SHP77 (cell line): ENCODE results near the gene CD36.

Experiments used
- DNase-seq, 2 experiments: peaks; one replicate each; lab custom pipeline; 2025; lab: John Stamatoyannopoulos, UW

Gene CD36

GRCh38 chr7:80629023-80629422 lies 9.4 kb upstream of the CD36 start:
- no peak for DNase-seq

DNA sequence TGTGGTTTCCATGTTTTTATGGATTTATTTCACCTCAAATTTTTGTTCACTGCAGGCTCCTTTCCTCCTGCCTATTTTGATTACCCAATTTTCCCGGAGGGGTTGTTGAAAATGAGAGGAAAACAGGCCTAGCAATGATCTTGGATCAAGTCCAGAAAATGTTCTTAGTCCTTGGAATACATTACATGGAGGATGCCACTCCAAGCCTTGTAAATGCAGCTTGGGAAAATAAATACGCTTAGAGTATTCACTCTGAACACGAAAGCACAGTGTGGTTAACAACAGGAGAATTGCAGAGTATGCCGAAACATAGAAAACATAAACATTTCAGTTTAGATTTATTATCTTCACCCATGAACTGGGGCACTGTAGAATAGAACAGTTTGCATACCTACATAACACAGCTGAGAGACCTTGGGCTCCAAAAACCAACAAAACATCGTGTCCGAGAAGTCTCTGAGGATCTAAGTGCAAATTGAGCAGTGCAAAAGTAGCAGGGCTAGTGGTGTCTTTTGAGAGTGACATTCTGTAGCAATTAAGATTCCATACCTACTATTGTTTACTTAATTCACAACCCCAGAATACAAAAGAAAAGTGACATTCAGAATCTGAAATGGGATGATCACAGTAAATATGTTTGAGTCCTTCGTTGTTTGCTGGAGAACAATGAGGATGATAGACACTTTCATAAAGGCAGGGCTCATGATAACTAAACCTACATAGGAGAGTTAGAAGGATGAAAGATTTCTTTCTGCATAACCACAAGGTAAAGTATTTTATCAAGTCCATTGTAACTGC lies 7.6 kb upstream of the CD36 start:
- DNase-seq, result peak; percentile 4 to 8

DNA sequence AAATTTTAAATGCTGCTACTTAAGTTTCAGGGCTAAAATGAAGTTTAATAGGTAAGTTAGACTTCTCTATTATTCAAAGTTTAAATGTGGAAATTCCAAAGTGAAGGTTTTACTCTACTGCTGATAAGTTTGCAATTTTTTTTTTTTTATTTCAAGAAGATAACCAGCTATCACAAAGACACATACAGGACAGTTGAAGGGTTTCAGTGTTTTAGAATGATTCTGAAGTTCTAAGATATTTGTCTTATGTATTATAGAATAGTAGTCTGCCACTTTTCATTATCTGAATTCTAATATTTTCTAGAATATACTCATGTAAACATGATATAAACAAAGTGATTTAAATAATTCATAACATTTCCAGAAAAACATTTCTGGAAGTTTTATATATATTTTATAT lies 7.0 kb upstream of the CD36 start:
- no peak for DNase-seq

- DNase-seq, result no peak
These were observed 6.3 kb upstream of the CD36 start for GRCh38 chr7:80632139-80632538.

GRCh38 chr7:80632819-80633218 lies 5.6 kb upstream of the CD36 start:
- no peak for DNase-seq

DNA sequence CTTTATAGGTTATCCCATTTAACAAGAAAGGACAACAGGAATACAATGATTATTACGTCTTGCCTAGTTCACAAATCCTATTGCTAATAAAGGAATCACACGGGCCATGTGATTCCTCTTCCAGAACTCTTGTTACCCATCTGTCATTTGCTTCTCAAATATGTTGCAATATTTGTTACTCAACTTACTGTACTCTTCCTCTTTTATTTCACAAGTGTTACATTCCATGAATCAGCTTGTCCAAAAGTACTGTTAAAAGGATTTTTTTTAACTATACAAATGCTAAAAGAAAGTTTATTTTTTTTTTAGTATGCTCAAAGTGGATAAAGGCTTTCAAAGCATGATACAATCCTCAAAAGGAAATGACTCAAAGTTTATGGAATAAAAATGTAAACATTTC lies 3.9 kb upstream of the CD36 start:
- DNase-seq, result no peak

DNA sequence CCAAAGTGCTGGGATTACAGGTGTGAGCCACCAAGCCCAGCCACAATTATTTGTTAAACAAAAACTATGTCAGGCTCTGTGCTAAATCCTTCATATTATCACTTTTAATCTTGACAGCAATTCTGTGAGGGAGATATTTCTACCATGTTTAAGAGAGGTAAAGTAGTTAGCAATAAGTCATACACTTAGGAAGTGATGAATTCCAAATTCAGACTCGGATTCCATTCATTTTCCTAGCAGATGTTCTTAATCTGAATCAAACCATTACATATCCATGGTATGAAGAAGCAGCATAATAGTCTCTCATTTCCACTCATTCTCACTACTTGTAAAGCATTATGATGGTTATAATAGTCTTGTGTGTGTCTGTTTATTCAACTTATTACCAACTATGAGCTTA lies 2.9 kb upstream of the CD36 start:
- DNase-seq, result no peak

DNA sequence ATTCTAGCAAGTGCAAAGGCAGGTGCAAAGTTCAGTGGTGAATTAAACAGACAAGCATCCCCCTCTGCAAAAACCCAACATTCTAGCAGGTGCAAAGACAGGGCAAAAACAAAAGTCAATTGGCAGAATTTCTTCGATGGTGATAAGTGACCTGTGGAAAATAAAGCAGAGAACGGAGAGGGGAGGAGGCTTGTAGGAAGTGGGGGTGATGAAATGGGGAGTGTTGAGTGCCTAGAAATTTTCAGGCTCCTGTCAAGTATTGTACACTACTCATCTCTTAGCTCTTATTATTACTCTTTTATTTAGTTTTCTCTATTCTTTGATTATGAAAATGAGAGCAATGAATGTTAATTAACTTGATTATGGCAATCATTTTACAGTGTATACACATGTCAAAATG lies 2.4 kb upstream of the CD36 start:
- no peak for DNase-seq

- DNase-seq, result no peak
These were observed 1.7 kb upstream of the CD36 start for GRCh38 chr7:80636709-80637108.

- no peak for DNase-seq
These were observed 988 bp upstream of the CD36 start for GRCh38 chr7:80637454-80637853.

- DNase-seq, result no peak
These were observed 569 bp downstream of the CD36 start for GRCh38 chr7:80639011-80639410.

GRCh38 chr7:80640846-80641245 lies 2.4 kb downstream of the CD36 start:
- DNase-seq, result no peak

- no peak for DNase-seq
These were observed 3.1 kb downstream of the CD36 start for GRCh38 chr7:80641548-80641947.

GRCh38 chr7:80642871-80643270 lies 4.4 kb downstream of the CD36 start:
- no peak for DNase-seq

DNA sequence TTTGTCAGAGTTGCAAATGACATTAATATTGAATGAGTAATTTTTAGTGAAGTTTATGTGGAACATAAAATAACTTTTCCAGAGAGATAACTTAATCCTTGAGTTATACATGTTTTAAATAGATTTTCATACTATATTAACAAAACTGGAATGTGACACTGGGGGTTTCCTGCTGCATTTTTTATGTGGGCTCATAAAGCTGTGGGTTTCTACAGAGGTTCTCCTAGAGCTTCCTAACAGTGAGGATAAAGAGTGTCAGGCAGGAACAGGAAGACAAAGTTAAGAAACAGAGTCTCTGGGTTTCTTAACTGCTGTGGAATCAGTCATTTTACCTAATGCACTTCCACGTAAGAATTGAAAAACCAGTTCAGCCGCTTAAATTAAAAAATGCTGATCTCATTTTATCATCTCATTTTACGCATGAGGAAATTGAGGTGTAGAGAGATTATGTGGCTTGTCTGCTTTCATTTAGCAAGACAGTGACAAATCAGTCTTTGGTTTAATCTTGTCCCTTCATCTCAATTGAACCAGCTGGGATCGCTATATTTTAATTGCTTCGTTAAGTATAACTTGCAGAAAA lies 5.0 kb downstream of the CD36 start:
- DNase-seq, result no peak

DNA sequence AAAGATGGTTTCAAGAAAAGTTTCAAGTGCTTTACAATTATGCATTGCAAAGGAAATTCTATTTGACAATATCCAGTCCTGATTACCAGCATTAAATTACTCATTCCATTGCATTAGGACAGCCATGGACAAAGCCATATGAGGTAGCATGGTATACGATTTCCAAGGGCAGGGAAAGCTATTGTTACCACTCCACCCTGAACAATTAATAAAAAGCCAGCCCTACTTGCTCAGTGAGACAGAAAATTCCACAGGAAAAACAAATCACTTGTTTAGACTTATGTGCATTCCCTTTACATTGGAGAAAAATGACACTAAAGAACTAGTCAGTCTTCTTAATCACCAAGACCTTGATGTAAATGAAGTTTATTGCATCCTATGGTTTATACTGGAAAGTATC lies 5.6 kb downstream of the CD36 start:
- no peak for DNase-seq

GRCh38 chr7:80646083-80646865 lies 7.8 kb downstream of the CD36 start:
- DNase-seq, result no peak

- DNase-seq, result no peak
These were observed 9.0 kb downstream of the CD36 start for GRCh38 chr7:80647436-80647835.

GRCh38 chr7:80648031-80648600 lies 9.7 kb downstream of the CD36 start:
- DNase-seq, result no peak

DNA sequence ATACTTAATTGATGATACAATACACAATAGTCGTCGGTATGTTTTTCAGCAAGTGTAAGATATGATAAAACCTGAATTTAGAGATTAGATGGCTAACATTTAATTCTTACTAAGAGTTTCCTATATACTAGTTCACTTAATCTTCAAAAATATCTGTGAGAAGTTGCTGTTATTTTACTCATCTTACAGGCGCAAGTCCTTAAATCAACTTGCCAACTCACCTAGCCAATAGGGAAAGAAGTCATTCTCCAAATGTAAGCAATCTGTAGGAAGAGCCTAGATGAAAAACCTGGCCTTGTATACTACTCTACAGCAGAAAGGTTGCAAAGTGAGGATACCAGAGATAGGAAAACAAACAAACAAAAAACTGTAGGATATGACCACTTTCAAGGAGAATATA lies 10.6 kb downstream of the CD36 start:
- no peak for DNase-seq

- no peak for DNase-seq
These were observed 11.6 kb downstream of the CD36 start for GRCh38 chr7:80650030-80650429.

DNA sequence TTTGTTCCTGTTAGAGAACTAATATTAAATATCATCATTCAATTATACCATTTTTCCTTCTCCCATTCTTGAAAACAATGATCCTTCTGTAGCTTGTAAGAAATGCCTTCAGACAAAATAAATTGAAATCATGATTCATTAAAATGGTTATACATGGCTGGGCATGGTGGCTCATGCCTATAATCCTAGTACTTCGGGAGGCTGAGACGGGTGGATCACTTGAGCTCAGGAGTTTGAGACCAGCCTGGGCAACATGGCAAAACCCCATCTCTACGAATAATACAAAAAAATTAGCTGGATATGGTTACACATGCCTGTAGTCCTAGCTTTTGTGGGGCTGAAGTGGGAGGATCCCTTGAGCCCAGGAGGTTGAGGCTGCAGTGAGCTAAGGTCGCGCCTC lies 13.0 kb downstream of the CD36 start:
- DNase-seq, result no peak

GRCh38 chr7:80653244-80653643 lies 14.8 kb downstream of the CD36 start:
- no peak for DNase-seq
